Lower leg skin (tissue), 3 donors: Measurements from ENCODE around the gene ACTN4.

Source experiments
- POLR2A ChIP-seq, 2 donors: fragments of 450-650 bp; IDR thresholded peaks; one replicate each; pipeline ENCODE4 v1.6.1; 2016 to 2017; ENCODE audit warnings: antibody characterized with exemption in 2 of 2, mild to moderate bottlenecking in 1 of 2, moderate library complexity in 1 of 2
- TF ChIP-seq, protein P1 (sequence below), 3 donors: fragments of 450-650 bp; IDR thresholded peaks; one replicate each; pipeline ENCODE4 v1.5.1; 2016; ENCODE audit warnings: antibody characterized with exemption in 3 of 3, mild to moderate bottlenecking in 3 of 3, moderate library complexity in 2 of 3

DNA sequence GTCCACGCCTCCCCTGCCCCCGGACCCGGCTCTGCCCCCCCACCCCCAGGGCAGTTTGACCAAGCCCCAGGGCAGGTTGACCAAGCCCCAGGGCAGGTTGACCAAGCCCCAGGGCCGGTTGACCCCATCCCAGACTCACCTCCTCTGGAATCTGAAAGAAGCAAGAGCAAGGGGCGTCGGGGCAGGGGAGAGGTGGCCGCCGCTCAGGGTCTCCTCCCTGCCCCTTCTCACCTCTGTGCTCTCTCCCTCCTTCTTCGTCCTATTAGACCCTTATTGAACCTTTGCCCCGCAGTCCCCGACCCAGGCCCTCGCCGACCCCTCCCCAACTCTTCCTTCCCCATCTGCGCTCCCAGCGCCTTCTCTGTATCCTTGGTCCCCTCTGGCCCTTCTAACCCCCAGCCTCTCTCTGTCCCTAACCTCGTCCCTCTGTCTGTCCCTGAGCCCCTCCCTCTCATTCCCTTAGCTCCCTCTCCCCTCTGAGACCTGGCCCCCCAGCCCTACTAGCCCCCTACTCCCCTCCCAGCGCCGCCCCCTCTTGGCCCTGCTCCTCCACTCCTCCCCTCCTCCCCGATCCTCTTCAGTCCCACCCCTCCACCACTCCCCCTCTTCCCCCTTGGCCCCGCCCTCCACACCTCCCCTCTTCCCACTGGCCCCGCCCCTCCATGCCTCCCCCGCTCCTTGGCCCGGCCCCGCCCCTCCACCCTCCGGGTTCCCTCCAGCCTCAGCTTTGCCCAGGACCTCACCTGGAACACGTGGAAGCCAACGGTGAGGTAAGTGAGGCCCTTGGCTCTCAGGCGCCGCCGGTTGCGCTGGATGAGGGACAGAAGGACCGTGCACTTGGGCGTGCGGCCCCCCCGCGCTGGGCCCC is 89.2 kb downstream of the ACTN4 start:
- TF ChIP-seq, protein P1, sequence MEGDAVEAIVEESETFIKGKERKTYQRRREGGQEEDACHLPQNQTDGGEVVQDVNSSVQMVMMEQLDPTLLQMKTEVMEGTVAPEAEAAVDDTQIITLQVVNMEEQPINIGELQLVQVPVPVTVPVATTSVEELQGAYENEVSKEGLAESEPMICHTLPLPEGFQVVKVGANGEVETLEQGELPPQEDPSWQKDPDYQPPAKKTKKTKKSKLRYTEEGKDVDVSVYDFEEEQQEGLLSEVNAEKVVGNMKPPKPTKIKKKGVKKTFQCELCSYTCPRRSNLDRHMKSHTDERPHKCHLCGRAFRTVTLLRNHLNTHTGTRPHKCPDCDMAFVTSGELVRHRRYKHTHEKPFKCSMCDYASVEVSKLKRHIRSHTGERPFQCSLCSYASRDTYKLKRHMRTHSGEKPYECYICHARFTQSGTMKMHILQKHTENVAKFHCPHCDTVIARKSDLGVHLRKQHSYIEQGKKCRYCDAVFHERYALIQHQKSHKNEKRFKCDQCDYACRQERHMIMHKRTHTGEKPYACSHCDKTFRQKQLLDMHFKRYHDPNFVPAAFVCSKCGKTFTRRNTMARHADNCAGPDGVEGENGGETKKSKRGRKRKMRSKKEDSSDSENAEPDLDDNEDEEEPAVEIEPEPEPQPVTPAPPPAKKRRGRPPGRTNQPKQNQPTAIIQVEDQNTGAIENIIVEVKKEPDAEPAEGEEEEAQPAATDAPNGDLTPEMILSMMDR (IDR thresholded peaks at IDR 0.05) = no peak
- no peak for TF ChIP-seq POLR2A (IDR thresholded peaks at IDR 0.05)
